ENCODE results near the gene FRMPD4. TPM values are rescaled to one million over a fixed set of nuclear protein-coding genes. Genes with fewer than 3 reads are reported as not detected.
A peak's percentile ranks its signal among the peaks of the same experiment; 100 is the strongest.

Gene FRMPD4
- total and polyA plus RNA-seq, 10 of the 15 experiments (the other 5 are each of a cell fraction or from before 2014, with no cell fraction given), result not detected

DNA sequence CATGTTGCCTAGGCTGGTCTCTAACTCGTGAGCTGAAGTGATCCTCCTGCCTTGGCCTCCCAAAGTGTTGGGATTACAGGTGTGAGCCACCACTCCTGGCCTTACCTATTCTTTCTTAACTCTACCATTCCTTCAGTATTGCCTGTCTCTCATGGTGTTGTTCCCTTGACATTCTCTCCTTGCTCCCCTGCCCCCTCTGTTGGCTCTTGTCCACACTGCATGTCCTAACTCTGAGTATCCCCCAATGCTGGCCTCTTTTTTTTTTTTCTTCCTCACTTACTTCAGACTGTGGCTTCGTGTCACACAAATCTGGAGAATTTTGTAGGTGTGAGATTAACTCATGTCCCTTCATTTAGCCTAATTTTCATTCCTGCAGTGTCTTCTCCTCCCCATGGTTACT lies 22.9 kb upstream of the FRMPD4 start:
- RAD21 ChIA-PET (ENCODE audit: unreplicated experiment), result no interaction called here
- no TSS peak for BruUV-seq (replicated peaks)
- Histone ChIP-seq H4K20me1 (ENCODE audit: control insufficient read depth, insufficient read depth) (no peaks in the 10 kb centered on the region), H3K4me1 (ENCODE audit: control insufficient read depth, insufficient read depth, low read length) (no peaks in the 10 kb centered on the region), H3K9ac (ENCODE audit: control insufficient read depth, insufficient read depth, low read length) (no peak overlapping the region), H2AFZ (ENCODE audit: control insufficient read depth, low read depth, low read length) (no peak overlapping the region), H3K79me2 (ENCODE audit: control insufficient read depth, insufficient read depth, low read length) (no peaks in the 10 kb centered on the region), H3K4me2 (ENCODE audit: control insufficient read depth, insufficient read depth) (no peak overlapping the region), H3K27me3 (replicated peaks in 1 of 2; ENCODE audit: control insufficient read depth in 2 of 2, insufficient read depth in 2 of 2, low read length in 1 of 2) (no peaks in the 10 kb centered on the region), H3K27ac (ENCODE audit: control insufficient read depth, insufficient read depth) (no peak overlapping the region), H3K4me3 (no peak overlapping the region), H3K36me3 (ENCODE audit: control insufficient read depth in 2 of 2, insufficient read depth in 2 of 2, low read length in 1 of 2) (no peaks in the 10 kb centered on the region), H3K9me3 (replicated peaks; ENCODE audit: control insufficient read depth, insufficient read depth, low read length) (no peaks in the 10 kb centered on the region)
- TF ChIP-seq, protein P1, sequence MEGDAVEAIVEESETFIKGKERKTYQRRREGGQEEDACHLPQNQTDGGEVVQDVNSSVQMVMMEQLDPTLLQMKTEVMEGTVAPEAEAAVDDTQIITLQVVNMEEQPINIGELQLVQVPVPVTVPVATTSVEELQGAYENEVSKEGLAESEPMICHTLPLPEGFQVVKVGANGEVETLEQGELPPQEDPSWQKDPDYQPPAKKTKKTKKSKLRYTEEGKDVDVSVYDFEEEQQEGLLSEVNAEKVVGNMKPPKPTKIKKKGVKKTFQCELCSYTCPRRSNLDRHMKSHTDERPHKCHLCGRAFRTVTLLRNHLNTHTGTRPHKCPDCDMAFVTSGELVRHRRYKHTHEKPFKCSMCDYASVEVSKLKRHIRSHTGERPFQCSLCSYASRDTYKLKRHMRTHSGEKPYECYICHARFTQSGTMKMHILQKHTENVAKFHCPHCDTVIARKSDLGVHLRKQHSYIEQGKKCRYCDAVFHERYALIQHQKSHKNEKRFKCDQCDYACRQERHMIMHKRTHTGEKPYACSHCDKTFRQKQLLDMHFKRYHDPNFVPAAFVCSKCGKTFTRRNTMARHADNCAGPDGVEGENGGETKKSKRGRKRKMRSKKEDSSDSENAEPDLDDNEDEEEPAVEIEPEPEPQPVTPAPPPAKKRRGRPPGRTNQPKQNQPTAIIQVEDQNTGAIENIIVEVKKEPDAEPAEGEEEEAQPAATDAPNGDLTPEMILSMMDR (IDR thresholded peaks at IDR 0.05 in 2 of 3, conservative IDR thresholded peaks at IDR 0.05 in 1 of 3; ENCODE audit: control insufficient read depth in 2 of 3, extremely low read depth in 1 of 3, insufficient read depth in 1 of 3, low read depth in 3 of 3, low read length in 3 of 3), result peak; percentile 25 to 44 (median 34); a peak in 3 of 6 replicates
- TF ChIP-seq, protein P2, sequence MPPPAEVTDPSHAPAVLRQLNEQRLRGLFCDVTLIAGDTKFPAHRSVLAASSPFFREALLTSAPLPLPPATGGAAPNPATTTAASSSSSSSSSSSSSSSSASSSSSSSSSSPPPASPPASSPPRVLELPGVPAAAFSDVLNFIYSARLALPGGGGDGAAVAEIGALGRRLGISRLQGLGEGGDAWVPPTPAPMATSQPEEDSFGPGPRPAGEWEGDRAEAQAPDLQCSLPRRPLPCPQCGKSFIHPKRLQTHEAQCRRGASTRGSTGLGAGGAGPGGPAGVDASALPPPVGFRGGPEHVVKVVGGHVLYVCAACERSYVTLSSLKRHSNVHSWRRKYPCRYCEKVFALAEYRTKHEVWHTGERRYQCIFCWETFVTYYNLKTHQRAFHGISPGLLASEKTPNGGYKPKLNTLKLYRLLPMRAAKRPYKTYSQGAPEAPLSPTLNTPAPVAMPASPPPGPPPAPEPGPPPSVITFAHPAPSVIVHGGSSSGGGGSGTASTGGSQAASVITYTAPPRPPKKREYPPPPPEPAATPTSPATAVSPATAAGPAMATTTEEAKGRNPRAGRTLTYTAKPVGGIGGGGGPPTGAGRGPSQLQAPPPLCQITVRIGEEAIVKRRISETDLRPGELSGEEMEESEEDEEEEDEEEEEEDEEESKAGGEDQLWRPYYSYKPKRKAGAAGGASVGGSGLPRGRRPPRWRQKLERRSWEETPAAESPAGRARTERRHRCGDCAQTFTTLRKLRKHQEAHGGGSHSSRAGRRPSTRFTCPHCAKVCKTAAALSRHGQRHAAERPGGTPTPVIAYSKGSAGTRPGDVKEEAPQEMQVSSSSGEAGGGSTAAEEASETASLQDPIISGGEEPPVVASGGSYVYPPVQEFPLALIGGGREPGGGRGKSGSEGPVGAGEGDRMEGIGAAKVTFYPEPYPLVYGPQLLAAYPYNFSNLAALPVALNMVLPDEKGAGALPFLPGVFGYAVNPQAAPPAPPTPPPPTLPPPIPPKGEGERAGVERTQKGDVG (CRISPR knock-in tag; IDR thresholded peaks at IDR 0.05), result no peak
- TF ChIP-seq SMC3 (IDR thresholded peaks at IDR 0.05; ENCODE audit: borderline replicate concordance, low read length), result peak; percentile 12; the same call in 1 of the 2 replicates
- SMC1A ChIA-PET (ENCODE audit: uncharacterized antibody, unreplicated experiment), result no interaction called here
- no peak for DNase-seq (ENCODE audit: low read depth, low spot score)
- POLR2A ChIA-PET, result no interaction called here
- in situ Hi-C loops (cut with MboI), result no loop called here
- CTCF ChIA-PET, result no interaction called here
- 5% methylated on average over 2 of the region's 2 CpGs for WGBS (ENCODE audit: insufficient coverage, insufficient replicate concordance, low lambda C conversion rate, missing lambda C conversion rate)
- no peak for FAIRE-seq
- ATAC-seq, result peak; percentile 67
- intact Hi-C loops (cut with micrococcal nuclease; ENCODE audit: unreplicated experiment), result loop anchor here (5.0 kb wide), 1 partner anchor 583 kb away; no protein-coding TSS in a partner anchor

Measured in GM12878 (cell line).